ENCODE results near the gene HBS1L. TPM values are rescaled to one million over a fixed set of nuclear protein-coding genes. Genes with fewer than 3 reads are reported as not detected.

Gene HBS1L
- total and polyA plus RNA-seq, 9 of the 15 experiments (the other 6 are each of a cell fraction or from before 2014, with no cell fraction given), result 101 to 199 (median 145) TPM

GRCh38 chr6:135088818-135089809, 34.5 kb upstream of the HBS1L start (continued):
- peak; percentile 66 for TF ChIP-seq SMAD3 (CRISPR knock-in tag; conservative IDR thresholded peaks at IDR 0.05)
- peak; percentile 38; the same call in 1 of the 2 replicates for TF ChIP-seq JUN (IDR thresholded peaks at IDR 0.05; ENCODE audit: borderline replicate concordance, low read depth, low read length)
- TF ChIP-seq JUN (CRISPR knock-in tag; IDR thresholded peaks at IDR 0.05; ENCODE audit: borderline replicate concordance), result no peak
- 0 out of 2 replicates have a peak, but pooled peaks have one; percentile 28 for TF ChIP-seq GATAD2B (IDR thresholded peaks at IDR 0.05; ENCODE audit: borderline replicate concordance)
- TF ChIP-seq U2AF1 (optimal IDR thresholded peaks at IDR 0.05; ENCODE audit: low read depth, low read length), result no peak

GRCh38 chr6:135088281-135088680, 33.7 kb upstream of the HBS1L start:
- Histone ChIP-seq H3K36me3 (ENCODE audit: control insufficient read depth, insufficient read depth, low read length) (peaks cover 3% of the 10 kb centered on the region; the same call in 2 of the 3 replicates), H3K79me2 (ENCODE audit: control insufficient read depth, insufficient read depth, low read length) (no peaks in the 10 kb centered on the region), H3K4me2 (ENCODE audit: insufficient read depth, low read length) (no peak overlapping the region), H4K20me1 (replicated peaks; ENCODE audit: control insufficient read depth, insufficient read depth, low read length) (no peaks in the 10 kb centered on the region), H3K9me1 (ENCODE audit: control insufficient read depth, insufficient read depth, low read length) (no peaks in the 10 kb centered on the region), H3K4me1 (replicated peaks in 1 of 2; ENCODE audit: control insufficient read depth in 2 of 2, insufficient read depth in 2 of 2, low read length in 2 of 2) (peaks cover 27 to 85% of the 10 kb centered on the region in 2 experiments), H3K9ac (ENCODE audit: insufficient read depth in 1 of 2, low read depth in 2 of 2, low read length in 2 of 2) (no peak overlapping the region), H3K27me3 (ENCODE audit: control insufficient read depth in 2 of 2, insufficient read depth in 2 of 2, low read length in 2 of 2) (no peaks in the 10 kb centered on the region), H3K27ac (ENCODE audit: extremely low read depth, low read depth, low read length) (peak overlapping the region; percentile 19; the same call in 1 of the 3 replicates), H3K4me3 (no peak overlapping the region), H3K9me3 (replicated peaks; ENCODE audit: control insufficient read depth, insufficient read depth, low read depth, low read length) (peaks cover 3% of the 10 kb centered on the region; the same call in 1 of the 2 replicates), H2AFZ (ENCODE audit: low read depth, low read length) (0 out of 2 replicates have a peak overlapping the region, but pooled peaks have one; percentile 84)
- ChIA-PET POLR2A (interaction anchor here (0.5 kb wide), 1 partner anchor 96 kb away, joined by 3 read pairs; no protein-coding TSS in a partner anchor), CTCF (ENCODE audit: low intra/inter-chr PET ratio) (no interaction called here)
- in situ Hi-C loops (cut with MboI), result no loop called here
- FAIRE-seq (no peak), ATAC-seq (no peak), DNase-seq (ENCODE audit: extremely low read depth in 1 of 4, low spot score in 3 of 4) (no peak)
- 100% methylated on average over 1 of the region's 1 CpG for WGBS (ENCODE audit: insufficient coverage, low coverage, missing lambda C conversion rate)
- intact Hi-C loops (cut with micrococcal nuclease), result loop anchor here (5.0 to 10.0 kb wide), 3 partner anchors 83 to 237 kb away; partner anchors contain the start of gene MYB
- BruUV-seq (replicated peaks), result no TSS peak
- TF ChIP-seq RAD21 (CRISPR knock-in tag; conservative IDR thresholded peaks at IDR 0.05 in 1 of 2, IDR thresholded peaks at IDR 0.05 in 1 of 2), result no peak
- TF ChIP-seq ZBTB49 (CRISPR knock-in tag; IDR thresholded peaks at IDR 0.05; ENCODE audit: borderline replicate concordance), result no peak
- TF ChIP-seq RBM15 (IDR thresholded peaks at IDR 0.05; ENCODE audit: insufficient read depth, low read length), result no peak
- peak; percentile 68 for TF ChIP-seq ZNF316 (IDR thresholded peaks at IDR 0.05)
- no peak for TF ChIP-seq PHF20 (IDR thresholded peaks at IDR 0.05; ENCODE audit: partially characterized antibody)
- no peak for TF ChIP-seq ZKSCAN1 (IDR thresholded peaks at IDR 0.05; ENCODE audit: low read depth, low read length)
- TF ChIP-seq LEF1 (IDR thresholded peaks at IDR 0.05), result no peak
- TF ChIP-seq BDP1 (IDR thresholded peaks at IDR 0.05; ENCODE audit: insufficient read depth, insufficient read length), result no peak
- TF ChIP-seq CC2D1A (IDR thresholded peaks at IDR 0.05), result no peak
- TF ChIP-seq HDAC2 (IDR thresholded peaks at IDR 0.05), result 0 out of 2 replicates have a peak, but pooled peaks have one; percentile 2
- TF ChIP-seq SP1 (CRISPR knock-in tag; IDR thresholded peaks at IDR 0.05), result no peak
- TF ChIP-seq ZEB2 (IDR thresholded peaks at IDR 0.05), result no peak
- no peak for TF ChIP-seq MECOM (CRISPR knock-in tag; IDR thresholded peaks at IDR 0.05)
- TF ChIP-seq DNMT1 (IDR thresholded peaks at IDR 0.05), result no peak
